NCI-H748 (cell line): Measurements from ENCODE around the gene PCBP2.

Source experiments
- DNase-seq: peaks from one replicate; lab custom pipeline; 2025; ENCODE audit not compliant: unreplicated experiment; lab: John Stamatoyannopoulos, UW

PCBP2 gene

GRCh38 chr12:53492830-53493609 lies 41.1 kb downstream of the PCBP2 start:
- DNase-seq, result peak; percentile 94

GRCh38 chr12:53493610-53494391 lies 41.9 kb downstream of the PCBP2 start:
- peak; percentile 45 for DNase-seq

GRCh38 chr12:53495903-53496751 lies 44.2 kb downstream of the PCBP2 start:
- DNase-seq, result no peak

GRCh38 chr12:53496752-53497032 lies 44.8 kb downstream of the PCBP2 start:
- DNase-seq, result no peak

- DNase-seq, result no peak
Observed at GRCh38 chr12:53497461-53497860, 45.6 kb downstream of the PCBP2 start.

GRCh38 chr12:53498235-53498630 lies 46.3 kb downstream of the PCBP2 start:
- no peak for DNase-seq

GRCh38 chr12:53499266-53500141 lies 47.6 kb downstream of the PCBP2 start, which contains the start of gene MAP3K12:
Gene MAP3K12, minus strand, starts transcription at chr12:53499458. Its CDS starts 12,067 bp downstream, at chr12:53487391.
- DNase-seq, result peak; percentile 83

- DNase-seq, result peak; percentile 56
Observed at GRCh38 chr12:53500142-53500775, 48.4 kb downstream of the PCBP2 start.

- peak; percentile 99 for DNase-seq
Observed at GRCh38 chr12:53500776-53501614, 49.1 kb downstream of the PCBP2 start, which contains the start of gene TARBP2. Gene TARBP2, plus strand, starts transcription at chr12:53501283. Its CDS starts 126 bp downstream, at chr12:53501409.

- no peak for DNase-seq
Observed at GRCh38 chr12:53501615-53502181, 49.8 kb downstream of the PCBP2 start.

GRCh38 chr12:53502331-53502730 lies 50.4 kb downstream of the PCBP2 start:
- DNase-seq, result no peak

- DNase-seq, result no peak
Observed at GRCh38 chr12:53502983-53503728, 51.3 kb downstream of the PCBP2 start.

GRCh38 chr12:53504004-53504920 lies 52.4 kb downstream of the PCBP2 start:
- DNase-seq, result no peak

GRCh38 chr12:53505086-53505485 lies 53.2 kb downstream of the PCBP2 start:
- no peak for DNase-seq

GRCh38 chr12:53505555-53506449 lies 53.9 kb downstream of the PCBP2 start:
- no peak for DNase-seq

- no peak for DNase-seq
Observed at GRCh38 chr12:53506450-53506785, 54.5 kb downstream of the PCBP2 start.
